H1 (cell line): ENCODE results near the gene UGT1A10. TPM values are rescaled to one million over a fixed set of nuclear protein-coding genes. Genes with fewer than 3 reads are reported as not detected.

Experiments used
- CTCF ChIA-PET: fragments of 300-600 bp; sonication (Branson Sonifier 250); formaldehyde crosslinking; loops from one replicate; lab custom pipeline; 2021; ENCODE audit not compliant: partially characterized antibody; lab: Charles Lee
- POLR2A ChIA-PET: fragments of 300-600 bp; sonication (Branson Sonifier 250); formaldehyde crosslinking; loops from one replicate; lab custom pipeline; 2021; ENCODE audit warnings: inconsistent platforms; ENCODE audit not compliant: partially characterized antibody; lab: Charles Lee
- DNase-seq, 2 experiments: peaks; one replicate each; pipeline versions ENCODE4 v3.0.0 to v3.0.0-alpha.2; 2010 to 2022; ENCODE audit warnings: low spot score in 2 of 2, low read depth in 1 of 2, mixed read lengths in 1 of 2
- FAIRE-seq: peaks from 2 replicates; lab custom pipeline; 2011; peaks lifted over from hg19 to GRCh38; lab: Jason Lieb, UNC
- H2AFZ ChIP-seq: 2 replicates; pipeline ENCODE4 v1.8.1; 2012; ENCODE audit warnings: low read length, inconsistent platforms
- H2AK5ac ChIP-seq: 2 replicates; pipeline ENCODE4 v1.6.1; 2013; ENCODE audit warnings: low read depth, low read length
- H2BK120ac ChIP-seq: replicated peaks from 2 replicates; pipeline ENCODE3; 2013; ENCODE audit warnings: low read depth, low read length, inconsistent platforms
- H2BK12ac ChIP-seq: 2 replicates; pipeline ENCODE4 v1.6.1; 2013; ENCODE audit warnings: low read depth, low read length
- H2BK15ac ChIP-seq: 2 replicates; pipeline ENCODE4 v1.6.1; 2013; ENCODE audit warnings: low read length
- H2BK20ac ChIP-seq: 2 replicates; pipeline ENCODE4 v1.6.1; 2013; ENCODE audit warnings: low read length
- H2BK5ac ChIP-seq: 2 replicates; pipeline ENCODE4 v1.6.1; 2013; ENCODE audit warnings: low read depth, low read length
- H3K14ac ChIP-seq: 2 replicates; pipeline ENCODE4 v1.6.1; 2013; ENCODE audit warnings: inconsistent platforms; ENCODE audit not compliant: insufficient read length
- H3K18ac ChIP-seq: 2 replicates; pipeline ENCODE4 v1.6.1; 2013; ENCODE audit warnings: low read length; ENCODE audit errors: extremely low read depth
- H3K23ac ChIP-seq: 2 replicates; pipeline ENCODE4 v1.6.1; 2013; ENCODE audit warnings: inconsistent platforms; ENCODE audit not compliant: insufficient read length
- H3K23me2 ChIP-seq: 2 replicates; pipeline ENCODE4 v1.6.1; 2013; ENCODE audit warnings: low read depth, low read length
- H3K27ac ChIP-seq: 2 replicates; pipeline ENCODE4 v1.6.1; 2011; ENCODE audit warnings: low read depth, low read length, inconsistent platforms
- H3K27me3 ChIP-seq, 4 experiments: replicated peaks in 1 of 4; 1 replicate in 1 of 4; 2 replicates in 3 of 4; pipeline versions ENCODE4 v1.6.1 to v1.8.1; 2011 to 2013; ENCODE audit warnings: low read length in 3 of 4, mild to moderate bottlenecking in 3 of 4, inconsistent platforms in 2 of 4, mixed read lengths in 2 of 4, moderate library complexity in 1 of 4; ENCODE audit not compliant: control insufficient read depth in 3 of 4, insufficient read depth in 3 of 4; ENCODE audit errors: extremely low read depth in 1 of 4
- H3K36me3 ChIP-seq, 4 experiments: 2 replicates each; pipeline versions ENCODE4 v1.6.1 to v1.8.1; 2011 to 2013; ENCODE audit warnings: mild to moderate bottlenecking in 4 of 4, low read length in 3 of 4, moderate library complexity in 2 of 4, control low read depth in 1 of 4, inconsistent platforms in 1 of 4; ENCODE audit not compliant: insufficient read depth in 4 of 4, control insufficient read depth in 2 of 4
- H3K4ac ChIP-seq: replicated peaks from 2 replicates; pipeline ENCODE3; 2013; ENCODE audit warnings: low read length, low read depth, mixed read lengths, inconsistent platforms; ENCODE audit not compliant: insufficient read length
- H3K4me1 ChIP-seq, 4 experiments: replicated peaks in 1 of 4; 1 replicate in 1 of 4; 2 replicates in 3 of 4; pipeline versions ENCODE4 v1.6.1 to v1.8.1; 2011 to 2013; ENCODE audit warnings: low read length in 3 of 4, inconsistent platforms in 2 of 4, mixed read lengths in 1 of 4; ENCODE audit not compliant: insufficient read depth in 4 of 4, control insufficient read depth in 3 of 4
- H3K4me2 ChIP-seq, 2 experiments: 2 replicates each; pipeline versions ENCODE4 v1.6.1 to v1.8.1; 2011 to 2013; ENCODE audit warnings: low read depth in 2 of 2, low read length in 2 of 2, control low read depth in 1 of 2, inconsistent platforms in 1 of 2, mild to moderate bottlenecking in 1 of 2; ENCODE audit not compliant: insufficient read depth in 1 of 2
- H3K4me3 ChIP-seq, 4 experiments: fragments of 200-600, 300-600 bp in 1 of 4; sonication (generic), shearing (Covaris generic), sonication (Bioruptor Twin) in 1 of 4; 2 replicates each; pipeline versions ENCODE4 v1.5.1 to v1.8.1; 2011 to 2016; ENCODE audit warnings: low read length in 4 of 4, low read depth in 3 of 4, control low read depth in 2 of 4, inconsistent platforms in 2 of 4, mild to moderate bottlenecking in 2 of 4, mixed read lengths in 1 of 4, moderate library complexity in 1 of 4; ENCODE audit not compliant: insufficient read depth in 2 of 4; ENCODE audit errors: extremely low read depth in 1 of 4
- H3K56ac ChIP-seq: replicated peaks from 2 replicates; pipeline ENCODE3; 2013; ENCODE audit warnings: low read depth, mild to moderate bottlenecking, mixed read lengths, low read length, inconsistent platforms; ENCODE audit not compliant: insufficient read length
- H3K79me1 ChIP-seq: 2 replicates; pipeline ENCODE4 v1.6.1; 2013; ENCODE audit warnings: low read depth, low read length, control low read depth
- H3K79me2 ChIP-seq, 2 experiments: 2 replicates each; pipeline versions ENCODE4 v1.6.1 to v1.8.1; 2012 to 2013; ENCODE audit warnings: low read length in 2 of 2, mild to moderate bottlenecking in 2 of 2, inconsistent platforms in 1 of 2; ENCODE audit not compliant: insufficient read depth in 2 of 2, control insufficient read depth in 1 of 2
- H3K9ac ChIP-seq, 4 experiments: replicated peaks in 1 of 4; 1 replicate in 1 of 4; 2 replicates in 3 of 4; pipeline versions ENCODE4 v1.6.1 to v1.8.1; 2011 to 2013; ENCODE audit warnings: low read depth in 3 of 4, low read length in 3 of 4, control low read depth in 2 of 4, mild to moderate bottlenecking in 2 of 4, moderate library complexity in 2 of 4, inconsistent platforms in 1 of 4; ENCODE audit errors: extremely low read depth in 1 of 4
- H3K9me3 ChIP-seq, 2 experiments: 2 replicates each; pipeline versions ENCODE4 v1.6.1 to v1.8.1; 2012 to 2013; ENCODE audit warnings: mild to moderate bottlenecking in 2 of 2, moderate library complexity in 2 of 2, control low read depth in 1 of 2, inconsistent platforms in 1 of 2, low read depth in 1 of 2, low read length in 1 of 2, mixed read lengths in 1 of 2; ENCODE audit not compliant: insufficient read depth in 2 of 2
- H4K20me1 ChIP-seq, 2 experiments: replicated peaks in 1 of 2; 2 replicates each; pipeline versions ENCODE3 to v1.8.1; 2011 to 2013; ENCODE audit warnings: inconsistent platforms in 2 of 2, low read length in 2 of 2, mild to moderate bottlenecking in 1 of 2; ENCODE audit not compliant: insufficient read depth in 2 of 2, control insufficient read depth in 1 of 2
- H4K5ac ChIP-seq: 2 replicates; pipeline ENCODE4 v1.6.1; 2013; ENCODE audit warnings: low read length, low read depth, mixed read lengths, inconsistent platforms; ENCODE audit not compliant: insufficient read length
- H4K8ac ChIP-seq: 2 replicates; pipeline ENCODE4 v1.8.0; 2013; ENCODE audit warnings: mild to moderate bottlenecking, moderate library complexity, low read length, inconsistent platforms; ENCODE audit not compliant: insufficient read depth; ENCODE audit errors: extremely low read depth
- H4K91ac ChIP-seq: replicated peaks from 2 replicates; pipeline ENCODE3; 2013; ENCODE audit warnings: low read length, mixed read lengths, inconsistent platforms; ENCODE audit not compliant: insufficient read length
- SP4 ChIP-seq: IDR thresholded peaks from 2 replicates; pipeline ENCODE4 v1.6.1; 2012; ENCODE audit warnings: low read length, inconsistent platforms
- WGBS, 2 experiments: shearing (Covaris generic) in 1 of 2; methylation state at CpG; one replicate each; pipeline versions ENCODE4 v1.1.6 to v1.1.7; 2013 to 2015; ENCODE audit warnings: low lambda C conversion rate in 2 of 2, mixed read lengths in 2 of 2, inconsistent platforms in 1 of 2, low coverage in 1 of 2, missing lambda C conversion rate in 1 of 2; ENCODE audit not compliant: insufficient replicate concordance in 2 of 2, insufficient coverage in 1 of 2, insufficient read length in 1 of 2; ENCODE audit errors: extremely low coverage in 1 of 2, missing lambda C conversion rate in 1 of 2; 5-methylcytosine and 5-hydroxymethylcytosine counted together
- polyA plus RNA-seq, 7 experiments: library from polyadenylated mRNA; depleted of rRNA in 3 of 7; stranded (reverse) in 5 of 7; unstranded in 2 of 7; fragments of >200 nt in 5 of 7; fragments of 200-250 nt in 2 of 7; gene quantifications; 1 replicate in 5 of 7; 2 replicates in 1 of 7; 4 replicates in 1 of 7; pipeline versions ENCODE4 v1.2.1 to v1.2.3, GENCODE V29; 2011 to 2013; ENCODE audit warnings: missing spikeins in 2 of 7, mixed read lengths in 2 of 7
- total RNA-seq: library from RNA; stranded (reverse); fragmentation: NEBNext Ultra II Directional; extraction: Animal tissue kit (Norgen Biotek cat#: 25700); gene quantifications from 2 replicates; pipeline ENCODE4 v1.2.1, GENCODE V29; 2021

The UGT1A10 gene
- total and polyA plus RNA-seq, 2 of the 8 experiments (the other 6 are each of a cell fraction or from before 2014, with no cell fraction given) = not detected

DNA sequence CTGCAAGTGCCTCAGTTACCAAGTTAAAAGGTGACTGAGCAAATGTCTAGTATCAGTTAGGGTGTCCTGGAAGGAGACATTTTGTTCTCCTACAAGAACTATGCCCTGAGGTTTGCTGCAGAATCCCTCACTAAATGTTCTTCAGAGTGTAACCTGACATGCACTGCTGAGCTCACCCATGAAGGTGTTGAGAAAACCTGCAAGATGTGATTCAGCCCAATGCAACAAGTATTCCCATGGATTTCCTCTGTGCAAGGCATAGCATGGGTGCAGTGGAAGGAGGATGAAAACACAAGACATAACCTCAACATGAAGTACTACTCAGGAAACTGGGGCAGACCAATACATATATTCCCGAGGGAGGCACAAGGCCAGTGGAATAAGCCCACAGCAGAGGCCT lies 34.2 kb upstream of the UGT1A10 start:
- WGBS, 2 experiments = 86% methylated on average over 1 of the region's 1 CpG; no CpG with 5 or more reads in 1 of the 2 experiments
- Histone ChIP-seq H3K4ac (no peak overlapping the region), H3K36me3 (no peaks in the 10 kb centered on the region), H2BK12ac (no peak overlapping the region), H4K5ac (no peak overlapping the region), H3K27me3 (no peaks in the 10 kb centered on the region), H2AK5ac (no peak overlapping the region), H3K4me3 (no peak overlapping the region), H3K23me2 (no peaks in the 10 kb centered on the region), H2BK15ac (no peak overlapping the region), H3K23ac (no peak overlapping the region), H3K56ac (no peak overlapping the region), H2BK120ac (no peak overlapping the region), H3K79me2 (no peaks in the 10 kb centered on the region), H3K14ac (no peak overlapping the region), H4K91ac (no peak overlapping the region), H2BK20ac (no peak overlapping the region), H3K9me3 (peaks cover 5 to 6% of the 10 kb centered on the region in 2 experiments; a peak in 1 of 4 replicates), H4K20me1 (no peaks in the 10 kb centered on the region), H3K27ac (no peak overlapping the region), H3K4me2 (no peak overlapping the region), H3K9ac (no peak overlapping the region), H4K8ac (no peak overlapping the region), H2AFZ (no peak overlapping the region), H3K4me1 (no peaks in the 10 kb centered on the region), H3K18ac (no peak overlapping the region), H2BK5ac (no peak overlapping the region), H3K79me1 (no peaks in the 10 kb centered on the region)
- ChIA-PET POLR2A (interaction anchor here (1.0 kb wide), 1 partner anchor 19 kb away, joined by 3 read pairs; no protein-coding TSS in a partner anchor), CTCF (interaction anchor here (1.3 kb wide), 1 partner anchor 8 kb away, joined by 4 read pairs; no protein-coding TSS in a partner anchor)
- no peak for TF ChIP-seq SP4
- FAIRE-seq = no peak
- DNase-seq = no peak
